Measurements from ENCODE around the gene TOMM5.

Gene TOMM5

DNA sequence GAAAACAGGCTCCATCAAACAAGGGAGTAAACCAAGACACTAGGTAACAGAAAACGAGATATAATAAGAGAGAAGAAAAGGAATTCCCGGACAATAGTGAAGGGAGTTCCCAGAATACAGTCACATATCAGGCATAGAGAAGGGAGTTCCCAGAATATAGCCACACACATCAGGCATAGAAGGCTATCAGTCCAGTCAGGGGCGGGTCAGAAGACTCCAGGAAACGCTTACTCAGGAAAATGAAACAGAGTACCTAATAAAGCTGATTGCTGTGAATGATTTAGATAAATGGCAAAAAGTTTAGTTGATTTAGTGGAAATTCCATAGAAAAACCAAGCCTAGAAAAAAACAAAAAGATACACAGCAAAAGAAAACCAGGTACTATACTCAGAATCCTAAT, 4.9 kb downstream of the TOMM5 start:
- TF ChIP-seq, protein P1, sequence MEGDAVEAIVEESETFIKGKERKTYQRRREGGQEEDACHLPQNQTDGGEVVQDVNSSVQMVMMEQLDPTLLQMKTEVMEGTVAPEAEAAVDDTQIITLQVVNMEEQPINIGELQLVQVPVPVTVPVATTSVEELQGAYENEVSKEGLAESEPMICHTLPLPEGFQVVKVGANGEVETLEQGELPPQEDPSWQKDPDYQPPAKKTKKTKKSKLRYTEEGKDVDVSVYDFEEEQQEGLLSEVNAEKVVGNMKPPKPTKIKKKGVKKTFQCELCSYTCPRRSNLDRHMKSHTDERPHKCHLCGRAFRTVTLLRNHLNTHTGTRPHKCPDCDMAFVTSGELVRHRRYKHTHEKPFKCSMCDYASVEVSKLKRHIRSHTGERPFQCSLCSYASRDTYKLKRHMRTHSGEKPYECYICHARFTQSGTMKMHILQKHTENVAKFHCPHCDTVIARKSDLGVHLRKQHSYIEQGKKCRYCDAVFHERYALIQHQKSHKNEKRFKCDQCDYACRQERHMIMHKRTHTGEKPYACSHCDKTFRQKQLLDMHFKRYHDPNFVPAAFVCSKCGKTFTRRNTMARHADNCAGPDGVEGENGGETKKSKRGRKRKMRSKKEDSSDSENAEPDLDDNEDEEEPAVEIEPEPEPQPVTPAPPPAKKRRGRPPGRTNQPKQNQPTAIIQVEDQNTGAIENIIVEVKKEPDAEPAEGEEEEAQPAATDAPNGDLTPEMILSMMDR (IDR thresholded peaks at IDR 0.05; ENCODE audit: low read depth, low read length, poor library complexity, severe bottlenecking), result no peak
- no peak for TF ChIP-seq EZH2phosphoT487 (IDR thresholded peaks at IDR 0.05; ENCODE audit: borderline replicate concordance, low read length)
- Histone ChIP-seq H3K36me3 (ENCODE audit: control insufficient read depth, low read length) (peaks cover 95% of the 10 kb centered on the region), H4K20me1 (ENCODE audit: control insufficient read depth, insufficient read depth, low read depth, low read length) (peaks cover 31% of the 10 kb centered on the region), H3K27ac (ENCODE audit: low read depth, low read length) (no peak overlapping the region), H3K79me2 (ENCODE audit: control insufficient read depth, low read length) (peaks cover 99% of the 10 kb centered on the region), H3K4me1 (ENCODE audit: control insufficient read depth, low read length) (peaks cover 31% of the 10 kb centered on the region), H3K4me2 (ENCODE audit: low read length) (no peak overlapping the region), H3F3A (ENCODE audit: control insufficient read depth, insufficient read depth) (peaks cover 39% of the 10 kb centered on the region), H3K9me2 (replicated peaks; ENCODE audit: control insufficient read depth, low read length) (no peaks in the 10 kb centered on the region), H3K9me3 (ENCODE audit: control insufficient read depth, insufficient read depth, low read length) (no peaks in the 10 kb centered on the region), H3K4me3 (ENCODE audit: low read length) (no peak overlapping the region), H3K27me3 (ENCODE audit: control insufficient read depth, low read length) (no peaks in the 10 kb centered on the region)

DNA sequence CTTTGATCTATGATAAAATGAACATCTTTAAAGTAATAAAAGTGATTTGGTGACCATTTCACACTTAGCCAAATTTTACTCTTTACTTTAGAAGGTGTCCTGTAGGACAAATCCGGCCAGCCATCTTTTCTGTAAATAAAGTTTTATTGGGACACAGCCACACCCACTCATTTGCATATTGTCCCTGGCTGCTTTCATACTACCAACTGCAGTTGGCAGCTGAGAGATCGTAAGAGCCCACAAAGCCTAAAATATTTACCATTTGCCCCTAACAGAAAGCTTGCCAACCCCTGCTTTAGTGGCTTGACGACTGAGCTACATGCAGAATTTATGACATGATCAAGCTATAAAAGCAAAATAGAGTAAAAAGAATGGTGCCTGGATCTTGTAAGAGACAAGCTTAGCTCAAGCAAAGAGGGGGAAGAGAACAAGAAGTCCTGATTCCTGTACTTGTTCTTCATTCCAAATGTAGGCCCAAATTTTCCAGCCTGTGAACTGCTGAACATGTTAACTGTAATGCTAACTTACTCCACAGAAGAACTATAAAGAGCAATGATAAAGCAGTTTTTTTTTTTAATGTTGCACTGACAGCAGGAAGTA, 8.8 kb downstream of the TOMM5 start:
- Histone ChIP-seq H3K4me3 (ENCODE audit: low read length) (no peak overlapping the region), H3F3A (ENCODE audit: control insufficient read depth, insufficient read depth) (peaks cover 59% of the 10 kb centered on the region), H3K79me2 (ENCODE audit: control insufficient read depth, low read length) (peaks cover 93% of the 10 kb centered on the region), H3K9me3 (ENCODE audit: control insufficient read depth, insufficient read depth, low read length) (no peaks in the 10 kb centered on the region), H3K27me3 (ENCODE audit: control insufficient read depth, low read length) (no peaks in the 10 kb centered on the region), H4K20me1 (ENCODE audit: control insufficient read depth, insufficient read depth, low read depth, low read length) (peaks cover 17% of the 10 kb centered on the region; the same call in 1 of the 2 replicates), H3K4me1 (ENCODE audit: control insufficient read depth, low read length) (peaks cover 20% of the 10 kb centered on the region), H3K9me2 (replicated peaks; ENCODE audit: control insufficient read depth, low read length) (no peaks in the 10 kb centered on the region), H3K4me2 (ENCODE audit: low read length) (no peak overlapping the region), H3K27ac (ENCODE audit: low read depth, low read length) (0 out of 2 replicates have a peak overlapping the region, but pooled peaks have one; percentile 5), H3K36me3 (ENCODE audit: control insufficient read depth, low read length) (peaks cover 92% of the 10 kb centered on the region)
- no peak for TF ChIP-seq EZH2phosphoT487 (IDR thresholded peaks at IDR 0.05; ENCODE audit: borderline replicate concordance, low read length)
- TF ChIP-seq, protein P1 (IDR thresholded peaks at IDR 0.05; ENCODE audit: low read depth, low read length, poor library complexity, severe bottlenecking), result no peak

DNA sequence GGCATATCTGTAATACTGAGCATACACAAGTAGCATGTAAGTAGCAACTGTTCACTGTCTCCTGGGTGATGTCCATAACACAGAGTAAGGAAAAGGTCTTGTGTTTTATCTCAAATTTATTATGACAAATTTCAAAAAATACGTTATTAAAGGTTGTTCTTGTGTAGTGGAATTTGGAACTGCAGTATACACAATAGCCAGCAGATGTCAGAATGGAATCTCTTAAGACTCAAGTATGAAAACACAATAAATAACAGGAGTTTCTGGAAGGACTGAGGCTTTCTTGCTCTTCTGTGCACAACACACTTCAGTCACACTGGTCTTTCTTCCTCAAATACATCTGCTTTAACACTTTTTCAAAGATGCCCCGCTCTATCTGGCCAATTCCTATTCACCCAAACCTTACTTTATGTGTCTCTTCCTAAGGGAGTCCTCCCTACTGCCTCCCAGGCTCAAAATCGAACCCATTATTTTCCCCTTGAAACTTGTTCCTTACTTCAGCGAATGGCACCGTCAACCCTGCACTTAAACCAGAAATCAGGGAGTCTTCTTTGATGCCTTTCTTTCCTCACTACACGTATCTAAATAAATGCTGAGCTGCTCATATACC, 9.7 kb downstream of the TOMM5 start:
- no peak overlapping the region for H3K4me2 ChIP-seq (ENCODE audit: low read length)
- H3F3A ChIP-seq (ENCODE audit: control insufficient read depth, insufficient read depth), result peaks cover 62% of the 10 kb centered on the region
- H3K27ac ChIP-seq (ENCODE audit: low read depth, low read length), result no peak overlapping the region

More for the DNA sequence above, 9.7 kb downstream of the TOMM5 start:
- Histone ChIP-seq H3K27me3 (ENCODE audit: control insufficient read depth, low read length) (no peaks in the 10 kb centered on the region), H3K9me2 (replicated peaks; ENCODE audit: control insufficient read depth, low read length) (no peaks in the 10 kb centered on the region), H3K79me2 (ENCODE audit: control insufficient read depth, low read length) (peaks cover 91% of the 10 kb centered on the region), H3K36me3 (ENCODE audit: control insufficient read depth, low read length) (peaks cover 87% of the 10 kb centered on the region), H3K9me3 (ENCODE audit: control insufficient read depth, insufficient read depth, low read length) (no peaks in the 10 kb centered on the region), H3K4me1 (ENCODE audit: control insufficient read depth, low read length) (peaks cover 25% of the 10 kb centered on the region), H4K20me1 (ENCODE audit: control insufficient read depth, insufficient read depth, low read depth, low read length) (peaks cover 16% of the 10 kb centered on the region; the same call in 1 of the 2 replicates), H3K4me3 (ENCODE audit: low read length) (no peak overlapping the region)
- no peak for TF ChIP-seq EZH2phosphoT487 (IDR thresholded peaks at IDR 0.05; ENCODE audit: borderline replicate concordance, low read length)
- TF ChIP-seq, protein P1 (IDR thresholded peaks at IDR 0.05; ENCODE audit: low read depth, low read length, poor library complexity, severe bottlenecking), result peak; percentile 76
